Left lung (tissue), 10 donors: Measurements from ENCODE around the gene EEF1E1. TPM values are rescaled to one million over a fixed set of nuclear protein-coding genes. Genes with fewer than 3 reads are reported as not detected.

Experiments used
- ATAC-seq: fragments of 200-7000 bp; cut with Tn5 transposase; one replicate; pipeline ENCODE4 v1.9.1; 2020; ENCODE audit warnings: moderate library complexity
- DNase-seq, 4 donors: peaks; one replicate each; pipeline ENCODE4 v3.0.0-alpha.2; 2013 to 2020
- H3K27ac ChIP-seq, 2 donors: fragments of 200-600 bp; sonication (generic) in 1 of 2; one replicate each; pipeline versions ENCODE4 v1.5.0 to v1.8.0; 2020 to 2021
- H3K27me3 ChIP-seq, 2 donors: fragments of 200-600 bp; sonication (generic) in 1 of 2; one replicate each; pipeline versions ENCODE4 v1.5.0 to v1.8.0; 2020 to 2021
- H3K36me3 ChIP-seq, 2 donors: fragments of 200-600 bp; sonication (generic) in 1 of 2; one replicate each; pipeline versions ENCODE4 v1.5.0 to v1.8.0; 2020 to 2021
- H3K4me1 ChIP-seq, 2 donors: fragments of 200-600 bp; one replicate each; pipeline ENCODE4 v1.8.0; 2021
- H3K4me3 ChIP-seq, 2 donors: fragments of 200-600 bp; sonication (generic) in 1 of 2; one replicate each; pipeline versions ENCODE4 v1.5.0 to v1.8.0; 2020 to 2021; ENCODE audit warnings: mild to moderate bottlenecking in 1 of 2
- H3K9me3 ChIP-seq, 2 donors: fragments of 200-600 bp; sonication (generic) in 1 of 2; one replicate each; pipeline versions ENCODE4 v1.5.0 to v1.8.0; 2020 to 2021
- CTCF ChIP-seq, 2 donors: fragments of 200-600 bp; sonication (generic) in 1 of 2; IDR thresholded peaks; one replicate each; pipeline versions ENCODE4 v1.5.0 to v1.8.0; 2021; ENCODE audit warnings: antibody characterized with exemption in 2 of 2
- intact Hi-C, 2 donors: fragments of 100-400 bp; cut with DNase I; formaldehyde crosslinking; loops; one replicate each; pipeline versions ENCODE4 v1.11.2 to v1.14.2; 2022
- polyA plus RNA-seq, 6 donors: library from polyadenylated mRNA; unstranded; fragments of 120-200 nt; gene quantifications; one replicate each; pipeline ENCODE4 v1.2.1, GENCODE V29; 2013; ENCODE audit not compliant: insufficient read length in 6 of 6
- total RNA-seq, 2 donors: library from RNA; stranded (reverse); fragmentation: NEBNext Ultra II Directional; extraction: Animal tissue kit (Norgen Biotek cat#: 25700); gene quantifications; one replicate each; pipeline ENCODE4 v1.2.1, GENCODE V29; 2021
- donor health status: DM: no; HTN: yes; CAD: no.
- donor health status: DM: no; HTN: no; CAD: no.

The EEF1E1 gene
- total and polyA plus RNA-seq, 8 donors = 20.3 to 31.7 (median 29.0) TPM

- no peak overlapping the region for H3K27ac ChIP-seq
- TF ChIP-seq CTCF (IDR thresholded peaks at IDR 0.05) = no peak
- no peaks in the 10 kb centered on the region for H3K36me3 ChIP-seq
- H3K9me3 ChIP-seq = no peaks in the 10 kb centered on the region
- intact Hi-C loops = no loop called here
- DNase-seq (no peak), ATAC-seq (no peak)
- H3K4me3 ChIP-seq = no peak overlapping the region
- peaks cover 0 to 5% of the 10 kb centered on the region in 2 donors for H3K27me3 ChIP-seq
- H3K4me1 ChIP-seq = no peaks in the 10 kb centered on the region
Observed at GRCh38 chr6:8123236-8123635, 20.9 kb upstream of the EEF1E1 start.

- ATAC-seq (no peak), DNase-seq (no peak)
- H3K4me3 ChIP-seq = no peak overlapping the region
- no peaks in the 10 kb centered on the region for H3K36me3 ChIP-seq
- H3K4me1 ChIP-seq = no peaks in the 10 kb centered on the region
- no peak overlapping the region for H3K27ac ChIP-seq
- H3K27me3 ChIP-seq = no peaks in the 10 kb centered on the region
- no peak for TF ChIP-seq CTCF (IDR thresholded peaks at IDR 0.05)
- no peaks in the 10 kb centered on the region for H3K9me3 ChIP-seq
- intact Hi-C loops = no loop called here
Observed at GRCh38 chr6:8114956-8115355, 12.6 kb upstream of the EEF1E1 start.

- H3K36me3 ChIP-seq = no peaks in the 10 kb centered on the region
- H3K27me3 ChIP-seq = no peaks in the 10 kb centered on the region
- no peak for DNase-seq
- TF ChIP-seq CTCF (IDR thresholded peaks at IDR 0.05) = no peak
- intact Hi-C loops = no loop called here
- no peak overlapping the region for H3K4me3 ChIP-seq
- H3K27ac ChIP-seq = no peak overlapping the region
- ATAC-seq = no peak
- H3K4me1 ChIP-seq = no peaks in the 10 kb centered on the region
- no peaks in the 10 kb centered on the region for H3K9me3 ChIP-seq
Observed at GRCh38 chr6:8113131-8113654, 10.8 kb upstream of the EEF1E1 start.

- no peak for ATAC-seq
- no peak overlapping the region for H3K27ac ChIP-seq
- no peaks in the 10 kb centered on the region for H3K36me3 ChIP-seq
- TF ChIP-seq CTCF (IDR thresholded peaks at IDR 0.05) = no peak
- H3K9me3 ChIP-seq = no peaks in the 10 kb centered on the region
- no peak overlapping the region for H3K4me3 ChIP-seq
- peaks cover 0 to 5% of the 10 kb centered on the region in 2 donors for H3K27me3 ChIP-seq
- H3K4me1 ChIP-seq = no peaks in the 10 kb centered on the region
- DNase-seq = no peak
- intact Hi-C loops = no loop called here
Observed at GRCh38 chr6:8110725-8111124, 8.4 kb upstream of the EEF1E1 start.

GRCh38 chr6:8110117-8110721, 7.9 kb upstream of the EEF1E1 start:
- DNase-seq (no peak), ATAC-seq (no peak)
- Histone ChIP-seq H3K36me3 (no peaks in the 10 kb centered on the region), H3K9me3 (no peaks in the 10 kb centered on the region), H3K4me1 (no peaks in the 10 kb centered on the region), H3K4me3 (no peak overlapping the region), H3K27me3 (peaks cover 0 to 5% of the 10 kb centered on the region in 2 donors), H3K27ac (no peak overlapping the region)
- no peak for TF ChIP-seq CTCF (IDR thresholded peaks at IDR 0.05)
- intact Hi-C loops = no loop called here
